ENCODE measurements around the gene TCERG1L. TPM values are rescaled to one million over a fixed set of nuclear protein-coding genes. Genes with fewer than 3 reads are reported as not detected.
"Not testable (repeated sequence)": the region's sequence is repeated elsewhere in the genome, so short reads cannot be mapped to it uniquely, and the experiment has no call there.

Gene TCERG1L, protein sequence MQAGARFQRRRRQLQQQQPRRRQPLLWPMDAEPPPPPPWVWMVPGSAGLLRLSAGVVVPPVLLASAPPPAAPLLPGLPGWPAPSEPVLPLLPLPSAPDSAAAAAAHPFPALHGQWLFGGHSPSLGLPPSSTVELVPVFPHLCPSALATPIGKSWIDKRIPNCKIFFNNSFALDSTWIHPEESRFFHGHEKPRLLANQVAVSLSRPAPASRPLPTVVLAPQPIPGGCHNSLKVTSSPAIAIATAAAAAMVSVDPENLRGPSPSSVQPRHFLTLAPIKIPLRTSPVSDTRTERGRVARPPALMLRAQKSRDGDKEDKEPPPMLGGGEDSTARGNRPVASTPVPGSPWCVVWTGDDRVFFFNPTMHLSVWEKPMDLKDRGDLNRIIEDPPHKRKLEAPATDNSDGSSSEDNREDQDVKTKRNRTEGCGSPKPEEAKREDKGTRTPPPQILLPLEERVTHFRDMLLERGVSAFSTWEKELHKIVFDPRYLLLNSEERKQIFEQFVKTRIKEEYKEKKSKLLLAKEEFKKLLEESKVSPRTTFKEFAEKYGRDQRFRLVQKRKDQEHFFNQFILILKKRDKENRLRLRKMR
- total RNA-seq (2014; rRNA removed; shearing (Covaris generic)) = not detected in 2 replicates

DNA sequence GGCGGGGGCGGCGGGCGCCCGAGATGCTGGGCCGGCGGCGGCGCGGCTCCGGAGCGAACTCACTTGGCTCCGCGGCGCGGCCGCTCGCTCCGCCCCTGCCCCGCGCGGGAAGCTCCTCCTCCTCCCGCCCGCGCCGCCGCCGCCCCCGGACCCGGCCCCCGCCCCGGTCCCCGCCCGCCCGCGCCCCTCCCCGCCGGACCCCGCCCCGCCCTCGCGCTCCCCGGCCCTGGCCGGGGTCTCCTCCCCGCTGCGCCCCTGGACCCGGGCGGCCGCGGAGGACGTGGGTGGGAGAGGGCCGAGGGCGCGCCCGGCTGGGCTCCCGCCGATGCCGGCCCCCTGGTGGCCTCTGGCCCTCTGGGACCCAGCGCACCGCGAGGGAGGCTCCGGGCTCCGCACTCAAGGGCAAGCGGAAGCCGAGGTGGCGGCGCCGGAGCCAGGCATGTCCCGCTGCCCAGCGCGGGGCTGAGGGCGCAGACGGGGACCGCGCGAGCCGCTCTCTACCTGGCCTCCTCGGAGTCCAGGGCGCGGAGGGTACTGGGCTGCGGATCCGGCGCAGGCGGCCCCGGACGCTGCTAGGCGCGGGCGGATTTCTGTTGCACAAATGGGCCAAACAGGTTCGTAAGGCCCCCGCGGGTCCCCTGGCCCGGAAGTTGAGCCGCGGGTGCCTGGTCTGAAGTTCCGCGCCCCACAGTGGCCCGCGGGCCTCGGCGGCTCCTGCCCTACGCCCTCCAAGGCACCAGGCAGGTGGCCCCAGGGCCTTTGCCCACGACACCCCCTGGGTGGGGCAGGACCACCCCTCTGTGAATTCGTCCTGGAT is at the start of gene TCERG1L:
Gene TCERG1L (minus strand): TSS at position 61 of the 817 bp plus-strand sequence. CDS start 86 bp downstream, outside the sequence.
- no peak for DNase-seq (ENCODE audit: low read depth)

DNA sequence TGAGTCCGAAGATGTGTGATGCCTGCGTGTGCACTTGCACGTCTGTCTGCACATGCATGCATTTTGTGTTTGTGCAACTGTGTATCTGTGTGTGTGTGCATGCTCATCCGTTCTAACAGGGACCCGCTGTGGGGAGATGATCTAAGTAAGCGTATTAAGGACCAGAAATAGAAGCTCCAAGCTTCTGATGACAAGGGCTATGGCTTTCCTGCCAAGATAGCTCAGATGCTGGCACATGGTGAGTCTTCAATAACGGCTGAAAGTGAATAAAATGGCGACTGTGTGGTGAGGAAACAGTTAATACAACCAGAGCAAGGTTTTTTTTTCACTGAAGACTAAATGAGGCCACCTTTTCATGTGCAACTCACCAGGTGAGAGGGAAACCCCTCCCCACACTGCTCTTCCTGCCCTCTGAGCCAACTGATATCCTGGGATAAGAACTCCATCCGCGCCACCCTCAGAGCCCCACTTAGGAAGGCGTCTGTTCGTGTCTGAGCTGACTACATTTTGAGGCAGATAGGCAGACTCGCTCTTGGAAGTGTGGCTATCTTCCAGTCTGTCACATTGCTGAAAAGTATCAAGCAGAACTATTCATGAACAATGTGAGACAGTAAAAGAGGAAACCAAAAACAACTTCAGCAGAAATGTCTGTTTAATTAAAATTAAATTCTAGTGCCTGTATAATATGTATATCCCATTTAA is 47.4 kb upstream of the TCERG1L start:
- DNase-seq (ENCODE audit: low read depth) = no peak

DNA sequence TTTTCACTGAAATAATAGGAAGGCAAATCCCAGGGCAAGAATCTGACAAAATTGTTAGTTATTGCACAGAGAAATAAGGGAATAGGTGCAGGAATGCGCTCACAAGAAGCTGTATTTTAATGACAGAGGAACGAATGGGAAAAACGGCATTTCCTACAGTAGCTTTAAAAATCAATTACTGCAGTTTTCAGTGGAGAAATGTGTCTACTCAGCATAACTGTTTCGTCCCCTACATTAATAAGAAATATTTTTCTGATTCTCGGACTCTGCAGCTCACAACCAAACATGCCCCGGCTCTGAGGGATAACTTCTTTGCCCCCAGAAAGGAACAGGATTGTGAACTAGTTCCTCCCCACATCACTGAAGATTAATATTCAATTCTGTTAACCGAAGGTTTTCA is 44.9 kb upstream of the TCERG1L start:
- DNase-seq (ENCODE audit: low read depth) = no peak

DNA sequence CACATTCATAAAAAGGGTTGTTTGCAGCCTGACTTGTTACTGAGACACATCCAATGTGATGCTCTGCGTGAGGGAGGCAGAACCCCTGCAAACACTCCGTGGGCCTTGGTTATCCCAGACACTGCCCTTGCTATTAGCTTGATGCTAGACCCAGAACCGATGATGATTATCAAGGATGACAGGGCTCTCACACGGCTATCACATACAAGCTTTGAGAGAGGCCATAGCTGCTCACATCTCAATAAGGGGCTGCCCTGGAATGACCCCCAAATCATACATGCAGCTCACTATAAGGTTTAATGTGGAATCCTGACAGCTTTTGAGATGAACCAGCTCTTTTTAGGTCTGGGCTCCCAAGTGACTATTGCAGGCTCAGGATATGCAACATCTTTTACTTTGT is 44.4 kb upstream of the TCERG1L start:
- DNase-seq (ENCODE audit: low read depth) = no peak

DNA sequence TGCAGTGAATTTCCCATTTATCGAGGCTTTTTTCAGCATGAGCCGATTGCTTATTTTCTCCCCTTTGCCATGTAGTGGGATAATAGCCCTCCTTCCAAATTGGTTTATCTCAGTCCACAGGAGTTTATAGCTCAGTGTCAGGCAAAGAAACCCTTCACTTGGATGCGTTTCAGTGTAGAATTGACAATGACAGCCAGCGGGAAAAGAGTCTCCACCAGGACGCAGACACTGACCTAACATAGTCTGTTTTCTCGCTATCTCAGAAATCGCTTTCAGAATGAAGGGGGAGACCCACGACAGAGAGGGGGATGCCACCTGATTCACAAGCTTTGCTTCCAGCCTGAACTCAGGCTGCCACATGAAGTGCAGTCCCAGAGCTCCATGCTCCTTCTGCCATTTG is 43.5 kb upstream of the TCERG1L start:
- DNase-seq (ENCODE audit: low read depth) = no peak

DNA sequence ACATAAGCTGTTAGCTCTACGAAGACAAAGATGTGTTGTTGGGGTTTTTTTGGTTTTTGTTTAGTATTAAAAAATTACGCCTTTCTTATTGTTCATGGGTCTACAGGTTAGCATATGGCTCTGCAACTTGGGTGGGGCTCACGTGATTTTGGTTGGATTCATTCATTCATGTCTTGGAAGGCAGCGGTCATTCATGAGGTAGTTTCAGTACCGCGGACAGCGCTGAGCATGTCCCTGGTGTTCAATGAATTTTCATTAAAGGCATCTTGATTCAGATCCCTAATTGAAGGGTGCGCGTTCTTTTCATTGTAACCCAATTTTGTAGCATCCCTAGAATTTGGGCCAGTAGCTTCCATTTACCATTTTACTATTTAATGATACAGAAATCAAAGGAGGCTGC is 42.9 kb upstream of the TCERG1L start:
- no peak for DNase-seq (ENCODE audit: low read depth)

DNA sequence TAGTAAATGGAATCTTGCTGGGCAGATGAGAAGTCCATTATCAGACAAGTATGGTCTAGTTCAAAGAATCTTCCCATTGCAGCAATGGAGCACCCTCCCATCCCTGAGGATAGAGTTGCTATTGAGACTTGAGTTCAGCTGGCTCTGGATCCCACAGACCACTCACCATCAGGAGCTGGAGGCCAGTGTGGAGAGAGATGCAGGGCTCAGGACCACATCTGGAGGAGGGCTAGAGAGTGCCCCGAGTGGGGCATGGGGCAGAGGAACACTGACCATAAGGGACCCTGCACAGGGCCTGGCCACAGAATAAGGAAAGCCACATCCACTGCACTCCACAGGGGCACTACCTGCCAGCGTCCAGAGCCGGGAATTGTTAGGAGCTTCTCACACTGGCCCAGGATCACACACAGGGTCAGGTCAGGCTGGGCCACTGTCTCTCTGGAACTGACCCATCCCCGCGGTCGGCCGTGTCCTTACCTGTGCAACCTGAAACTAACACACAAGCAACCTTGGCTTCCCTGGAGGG is 41.3 kb upstream of the TCERG1L start:
- no peak for DNase-seq (ENCODE audit: low read depth)

DNA sequence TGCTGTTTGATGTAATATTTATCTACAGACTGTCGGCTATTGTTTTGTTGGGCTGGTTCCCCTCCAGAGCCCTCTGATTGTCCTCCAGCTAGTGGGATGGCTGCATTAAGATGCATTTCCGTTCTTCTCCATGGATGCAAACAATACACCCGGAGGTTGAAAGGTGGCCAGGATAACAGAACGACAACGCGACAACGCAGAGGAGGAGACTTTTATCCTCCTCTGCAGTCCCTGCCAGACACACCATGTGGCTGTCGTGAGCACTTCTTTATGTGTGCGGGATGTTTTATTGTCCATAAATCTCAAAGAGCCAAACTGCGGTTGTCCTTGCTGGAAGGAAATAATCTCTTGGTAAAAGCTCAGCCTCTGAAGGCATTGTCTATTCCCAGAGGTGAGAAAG is 39.1 kb upstream of the TCERG1L start:
- DNase-seq (ENCODE audit: low read depth) = no peak

DNA sequence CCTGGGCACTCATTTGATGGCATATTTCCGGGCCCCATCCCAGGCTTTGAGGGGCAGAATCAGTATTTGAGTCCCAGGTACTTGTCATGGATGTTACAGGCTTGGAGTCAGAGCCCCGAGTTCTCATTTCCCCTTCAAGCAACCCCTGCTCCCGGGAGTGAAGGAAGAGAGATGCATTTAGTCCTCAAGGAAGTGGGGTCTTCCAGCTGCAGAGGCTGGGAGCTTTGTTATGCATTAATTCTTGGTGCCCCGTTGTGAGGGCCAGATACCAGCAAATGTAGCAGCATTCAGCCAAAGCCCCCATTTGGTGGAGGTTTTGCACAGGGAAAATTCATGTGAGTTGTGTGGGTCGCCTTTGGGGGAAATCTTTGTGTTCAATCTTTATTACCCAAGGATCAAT is 38.7 kb upstream of the TCERG1L start:
- DNase-seq (ENCODE audit: low read depth) = no peak

DNA sequence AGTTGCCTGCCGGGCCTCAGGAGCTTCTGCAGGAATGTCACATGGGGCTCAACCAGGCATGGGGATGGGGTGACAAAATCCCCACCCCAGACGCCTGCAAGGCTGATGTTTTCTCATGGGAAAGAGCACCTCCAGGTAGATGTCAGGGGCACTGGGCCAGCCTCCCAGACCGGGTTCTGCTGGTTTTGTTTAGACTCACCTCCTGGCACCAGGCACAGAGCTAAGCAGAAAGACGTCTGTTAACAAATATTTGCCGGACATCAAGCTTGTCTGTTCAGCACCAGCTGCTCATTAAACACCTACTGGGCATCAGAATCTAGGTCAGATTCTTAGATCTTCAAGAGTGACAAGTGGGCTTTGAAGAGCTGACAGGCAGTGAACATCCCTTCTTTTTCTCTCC is 34.9 kb upstream of the TCERG1L start:
- DNase-seq (ENCODE audit: low read depth) = no peak

DNA sequence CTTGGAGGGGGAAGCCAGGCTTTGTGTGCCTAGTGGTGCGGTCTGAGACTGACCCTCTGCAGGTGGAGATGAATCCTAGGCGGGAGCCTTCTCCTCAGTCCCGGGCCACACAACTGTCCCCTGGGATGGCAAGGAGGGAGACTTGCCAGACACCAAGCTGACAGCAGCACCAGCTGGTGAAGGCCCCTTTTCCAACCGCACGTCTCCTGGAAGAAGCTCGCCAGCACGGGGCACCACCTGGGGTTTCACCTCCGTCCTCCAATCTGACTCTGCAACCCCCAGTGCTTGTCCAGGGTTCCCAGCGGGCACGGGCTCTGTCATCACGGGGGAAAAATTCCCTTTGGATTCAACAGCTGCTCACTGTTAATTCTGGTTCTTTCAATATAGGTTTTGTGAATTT is 34.2 kb upstream of the TCERG1L start:
- no peak for DNase-seq (ENCODE audit: low read depth)

DNA sequence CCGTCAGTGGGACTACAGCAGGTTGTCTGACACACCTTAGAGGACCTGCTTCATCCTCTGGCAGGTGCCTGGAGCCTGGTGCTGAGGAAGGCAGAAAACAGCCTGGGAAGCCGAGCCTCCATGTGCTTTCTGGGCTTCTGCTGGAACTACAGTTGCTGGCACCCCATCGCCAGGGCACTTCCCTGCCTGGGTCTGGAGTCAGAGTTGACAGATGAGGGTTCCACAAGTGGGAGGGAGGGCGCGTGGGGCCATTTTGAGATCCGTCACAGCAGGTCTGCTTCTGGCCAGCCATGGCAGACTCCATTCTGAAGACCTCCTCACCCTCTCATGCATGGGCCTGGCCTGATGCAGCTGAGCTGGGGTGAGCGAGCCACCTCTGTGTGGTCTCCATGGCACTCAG is 33.2 kb upstream of the TCERG1L start:
- DNase-seq (ENCODE audit: low read depth) = no peak

DNA sequence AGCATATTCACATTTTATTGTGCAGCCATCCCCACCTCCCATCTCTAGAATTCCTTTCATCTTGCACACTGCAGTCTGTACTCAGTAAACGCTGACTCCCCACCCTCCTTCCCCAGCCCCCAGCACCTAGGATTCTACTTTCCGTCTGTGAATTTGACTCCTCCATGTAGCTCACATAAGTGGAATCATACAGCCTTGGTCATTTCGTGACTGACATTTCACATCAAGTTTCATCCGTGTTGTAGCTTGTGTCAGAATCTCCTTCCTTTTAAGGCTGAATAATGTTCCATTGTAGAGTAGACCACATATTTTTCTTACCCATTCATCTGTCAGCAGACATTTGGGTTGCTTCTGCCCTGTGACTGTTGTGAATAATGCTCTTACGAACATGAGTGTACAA is 26.2 kb upstream of the TCERG1L start:
- no peak for DNase-seq (ENCODE audit: low read depth)

DNA sequence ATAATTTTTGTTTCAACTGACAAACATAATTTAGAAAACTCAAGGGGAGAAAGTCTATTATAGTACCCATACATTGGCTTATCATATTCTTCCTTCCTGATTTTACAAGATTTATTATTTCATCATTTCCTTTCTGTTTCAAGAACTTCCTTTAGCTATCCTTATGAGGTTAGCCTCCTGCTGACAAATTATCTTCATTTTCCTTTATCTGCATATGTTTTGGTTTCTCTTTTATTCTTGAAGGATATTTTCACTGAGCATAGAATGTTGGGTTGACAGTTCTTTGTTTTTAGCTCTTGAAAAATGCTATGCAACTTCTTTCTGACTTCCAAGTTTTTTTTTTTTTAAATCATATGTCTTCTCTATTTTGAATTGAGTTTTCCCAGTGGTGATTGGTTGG is 21.3 kb upstream of the TCERG1L start:
- no peak for DNase-seq (ENCODE audit: low read depth)

DNA sequence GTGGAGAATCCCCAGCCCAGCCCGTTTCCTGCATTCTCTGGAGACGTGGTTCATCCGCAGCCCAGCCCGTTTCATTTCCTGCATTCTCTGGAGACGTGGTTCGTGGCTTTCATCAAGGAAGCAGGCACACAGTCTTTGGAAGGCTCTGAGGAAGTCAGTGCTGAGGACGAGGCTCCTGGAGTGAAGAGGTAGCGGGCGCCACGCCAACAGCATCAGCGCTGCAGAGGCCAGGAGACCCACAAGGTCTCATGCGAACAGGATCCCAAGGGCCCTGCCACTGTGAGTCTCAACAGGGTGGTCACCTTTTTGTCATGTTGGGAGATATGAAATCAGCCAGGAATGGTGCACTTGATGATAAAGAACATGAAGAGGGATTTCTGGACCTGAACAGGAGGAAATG is 12.4 kb upstream of the TCERG1L start:
- DNase-seq (ENCODE audit: low read depth) = no peak

DNA sequence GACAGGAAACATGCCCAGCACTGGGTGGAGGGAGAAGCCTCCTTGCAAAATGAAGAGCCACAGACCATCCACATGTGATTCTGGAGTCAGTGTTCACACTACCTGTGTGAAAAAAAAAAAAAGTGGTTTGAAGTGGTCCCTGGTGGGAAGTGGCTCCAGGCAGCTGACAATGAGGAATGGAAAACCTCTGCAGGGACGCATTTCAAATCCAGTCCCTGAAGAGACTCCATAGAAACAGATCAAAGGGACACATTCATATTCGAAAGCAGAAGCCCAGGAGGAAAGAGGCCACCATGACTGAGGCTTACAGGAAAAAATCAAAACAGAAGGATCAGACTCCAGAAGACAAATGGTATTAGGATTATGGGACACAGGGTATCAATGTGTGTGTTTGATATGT is 11.5 kb upstream of the TCERG1L start:
- DNase-seq (ENCODE audit: low read depth) = no peak

DNA sequence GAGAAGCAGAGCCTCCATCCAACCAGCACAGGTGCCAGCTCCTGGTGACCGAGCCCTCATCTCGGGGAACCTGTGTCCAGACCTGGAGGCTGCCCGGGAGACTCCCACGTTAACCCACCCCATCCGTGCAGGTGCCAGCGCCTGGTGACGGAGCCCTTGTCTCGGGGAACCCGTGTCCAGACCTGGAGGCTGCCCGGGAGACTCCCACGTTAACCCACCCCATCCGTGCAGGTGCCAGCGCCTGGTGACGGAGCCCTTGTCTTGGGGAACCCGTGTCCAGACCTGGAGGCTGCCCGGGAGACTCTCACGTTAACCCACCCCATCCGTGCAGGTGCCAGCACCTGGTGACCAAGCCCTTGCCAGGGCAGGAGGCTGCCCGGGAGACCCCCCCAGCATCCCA is 11.1 kb upstream of the TCERG1L start:
- DNase-seq (ENCODE audit: low read depth) = not testable (repeated sequence)

DNA sequence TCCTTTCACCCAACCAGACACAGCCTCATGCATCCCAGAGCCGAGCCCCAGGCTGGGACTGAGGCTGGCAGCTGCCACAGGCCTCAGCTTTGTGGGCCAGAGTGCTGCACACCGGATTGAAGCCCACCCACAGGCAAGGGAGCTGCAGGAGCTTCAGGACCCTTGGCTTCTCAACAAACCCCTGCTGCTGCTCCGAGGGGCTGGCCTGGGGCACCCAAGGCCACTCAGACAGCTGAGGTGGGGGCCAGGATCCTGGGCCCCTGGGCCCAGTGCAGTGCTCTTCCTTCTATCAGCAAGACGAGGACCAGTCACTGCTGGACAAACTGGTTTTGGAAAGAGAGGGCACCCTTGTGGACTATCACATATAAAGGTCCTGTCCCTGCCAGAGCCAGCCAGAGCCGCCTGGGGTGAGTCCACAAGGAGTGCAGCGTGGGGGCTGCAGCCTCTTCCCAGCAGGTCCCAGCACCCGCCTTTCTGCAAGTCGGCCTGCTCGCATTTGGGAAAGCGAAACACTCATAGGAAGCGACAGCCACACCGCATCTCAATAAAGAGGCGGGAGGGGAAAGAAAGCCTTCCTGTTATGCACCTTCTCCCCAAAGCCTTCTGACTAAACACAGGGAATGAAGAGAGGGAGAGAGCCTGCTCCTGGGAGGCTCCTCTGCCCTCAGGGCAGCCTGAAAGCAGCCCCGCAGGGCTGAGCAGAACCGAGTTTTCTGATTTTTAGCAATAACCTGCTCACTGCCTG is 9.5 kb upstream of the TCERG1L start:
- DNase-seq (ENCODE audit: low read depth) = no peak

DNA sequence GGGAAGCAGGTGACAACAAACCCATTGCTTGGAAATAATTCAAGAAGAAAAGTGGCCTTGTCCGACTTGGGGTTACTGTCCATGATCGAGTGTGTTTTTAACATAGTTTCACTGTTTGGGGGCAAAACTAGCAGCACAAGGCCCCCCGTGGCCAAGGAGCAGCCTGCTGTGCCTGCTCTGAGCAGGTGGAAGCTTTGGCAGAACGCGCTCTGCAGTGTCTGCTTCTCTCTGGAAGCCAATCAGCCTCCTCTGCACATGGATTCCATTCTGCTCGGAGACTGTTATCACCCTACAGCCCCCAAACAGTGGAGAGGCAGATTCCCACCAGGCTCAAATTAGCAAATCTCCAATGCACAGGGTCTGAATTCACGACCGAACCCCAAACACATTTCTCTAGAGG is 7.3 kb upstream of the TCERG1L start:
- no peak for DNase-seq (ENCODE audit: low read depth)

DNA sequence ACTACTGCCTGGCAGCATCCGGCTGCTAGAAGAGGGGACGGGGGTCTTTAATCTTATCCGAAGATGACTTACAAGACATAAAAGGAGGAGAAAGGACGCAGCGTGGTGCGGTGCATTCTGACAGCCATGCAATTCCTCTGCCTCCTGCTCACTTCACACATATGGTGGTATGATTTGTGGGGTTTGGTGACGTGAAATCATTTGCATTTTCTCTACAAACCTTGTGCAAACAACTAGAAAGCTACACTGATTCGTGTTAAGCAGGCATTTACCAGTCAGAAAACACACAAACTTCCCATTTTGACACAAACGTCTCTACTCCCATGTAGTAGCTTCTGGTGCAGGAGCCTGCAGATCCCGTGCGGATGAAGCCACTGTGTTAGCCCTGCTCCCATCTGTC is 6.8 kb upstream of the TCERG1L start:
- no peak for DNase-seq (ENCODE audit: low read depth)

Data from RPMI7951 (cell line).